ENCODE measurements around the gene ASL.

- TF ChIP-seq CTCF (IDR thresholded peaks at IDR 0.05): peak in 3 of 6 experiments; percentile 21 to 38 (median 31)
- TF ChIP-seq POLR2A (IDR thresholded peaks at IDR 0.05): peak; percentile 49 to 77
Observed at GRCh38 chr7:66114743-66115649, 39.4 kb downstream of the ASL start, which contains the start of gene CRCP.

Measured in adrenal gland (tissue), 5 donors.